SK-N-DZ (cell line): ENCODE results near the gene BCL2. TPM values are rescaled to one million over a fixed set of nuclear protein-coding genes. Genes with fewer than 3 reads are reported as not detected.
A peak's percentile ranks its signal among the peaks of the same experiment; 100 is the strongest.
"Not testable (repeated sequence)": the region's sequence is repeated elsewhere in the genome, so short reads cannot be mapped to it uniquely, and the experiment has no call there.

Experiments
- DNase-seq: peaks from one replicate; pipeline ENCODE4 v3.0.0-alpha.2; 2015; ENCODE audit warnings: low spot score
- polyA plus RNA-seq, 2 experiments: library from polyadenylated mRNA; depleted of rRNA; stranded (reverse); fragments of >200 nt; gene quantifications; 2 replicates each; pipeline ENCODE4 v1.2.3, GENCODE V29; 2014

The BCL2 gene
- 16.1 and 17.4 TPM in 2 replicates for polyA plus RNA-seq (2014; cell fraction: cytosol; rRNA removed)
- polyA plus RNA-seq (2014; cell fraction: nucleus; rRNA removed) = 6.6 and 7.0 TPM in 2 replicates

GRCh38 chr18:63319383-63320122, at the start of gene BCL2:
Gene BCL2 (minus strand): TSS chr18:63319769.
- DNase-seq = no peak

- no peak for DNase-seq
These were observed 49.0 kb upstream of the BCL2 start for GRCh38 chr18:63368611-63369010.

- DNase-seq = peak; percentile 97
These were observed 47.7 kb upstream of the BCL2 start, which contains the start of gene KDSR for GRCh38 chr18:63367053-63367953. Gene KDSR (minus strand): TSS chr18:63367206. CDS start chr18:63367118, 88 bp downstream.

- peak; percentile 5 for DNase-seq
These were observed 46.9 kb upstream of the BCL2 start for GRCh38 chr18:63366213-63367052.

GRCh38 chr18:63365876-63366212, 46.3 kb upstream of the BCL2 start:
- no peak for DNase-seq

GRCh38 chr18:63363951-63364350, 44.4 kb upstream of the BCL2 start:
- DNase-seq = no peak

DNA sequence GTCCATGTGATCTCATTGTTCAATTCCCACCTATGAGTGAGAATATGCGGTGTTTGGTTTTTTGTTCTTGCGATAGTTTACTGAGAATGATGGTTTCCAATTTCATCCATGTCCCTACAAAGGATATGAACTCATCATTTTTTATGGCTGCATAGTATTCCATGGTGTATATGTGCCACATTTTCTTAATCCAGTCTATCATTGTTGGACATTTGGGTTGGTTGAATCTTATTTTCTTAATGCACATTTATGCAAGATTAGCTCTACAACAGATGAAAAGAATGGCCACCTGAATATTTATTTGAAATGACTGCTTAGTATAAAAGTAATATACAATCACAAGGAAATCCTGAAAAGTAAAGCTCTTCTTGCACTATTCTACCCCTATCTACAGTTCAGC, 43.9 kb upstream of the BCL2 start:
- DNase-seq = not testable (repeated sequence)

DNA sequence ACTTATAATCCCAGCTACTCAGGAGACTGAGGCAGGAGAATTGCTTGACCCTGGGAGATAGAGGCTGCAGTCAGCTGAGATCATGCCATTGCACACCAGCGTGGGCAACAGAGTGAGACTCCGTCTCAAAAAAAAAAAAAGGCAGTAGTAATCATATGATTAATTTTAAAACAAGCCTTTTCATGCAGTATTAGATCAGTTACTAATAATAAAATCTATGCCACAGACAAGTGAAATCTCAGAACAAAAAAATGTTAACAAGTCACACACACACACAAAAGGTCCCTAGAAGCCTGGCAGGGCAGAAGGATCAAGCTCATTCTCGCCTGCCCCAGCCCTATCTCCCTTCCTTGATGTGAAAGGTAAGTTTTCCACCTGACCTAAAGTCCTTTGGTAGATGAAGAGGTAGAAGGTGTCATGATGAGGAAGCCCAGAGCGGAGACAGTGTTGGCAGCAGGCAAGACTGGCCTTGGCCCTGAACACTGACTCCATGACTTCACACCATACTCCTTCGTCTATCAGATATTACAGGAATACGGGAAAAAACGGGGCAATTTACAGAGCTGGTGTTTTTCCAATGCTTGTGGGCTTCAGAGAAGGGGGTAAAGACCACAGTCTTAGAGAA, 36.8 kb upstream of the BCL2 start:
- no peak for DNase-seq

GRCh38 chr18:63350230-63350629, 30.7 kb upstream of the BCL2 start:
- DNase-seq = no peak

- no peak for DNase-seq
These were observed 29.1 kb upstream of the BCL2 start for GRCh38 chr18:63348508-63349136.

- no peak for DNase-seq
These were observed 27.1 kb upstream of the BCL2 start for GRCh38 chr18:63346480-63347183.

DNA sequence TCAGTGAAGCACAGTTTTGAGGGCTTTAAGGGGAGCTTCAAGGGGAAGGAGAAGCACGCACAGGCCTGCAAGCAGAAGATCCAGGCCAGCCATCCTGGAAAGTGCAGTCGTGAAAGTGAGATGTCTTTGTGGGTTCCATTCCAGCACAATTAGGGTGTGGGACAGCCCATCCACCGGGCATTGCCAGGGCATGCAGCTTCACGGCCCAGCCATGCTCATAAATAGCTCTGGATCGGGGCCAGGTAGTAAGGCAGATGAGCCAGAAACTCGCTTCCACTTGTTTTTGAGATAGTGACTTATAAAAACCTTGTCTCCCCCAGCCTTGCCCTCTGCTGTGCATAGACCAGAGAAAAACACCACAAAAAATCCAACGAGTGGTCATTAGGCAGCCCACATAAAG, 26.5 kb upstream of the BCL2 start:
- DNase-seq = no peak

GRCh38 chr18:63344918-63345317, 25.3 kb upstream of the BCL2 start:
- no peak for DNase-seq

DNA sequence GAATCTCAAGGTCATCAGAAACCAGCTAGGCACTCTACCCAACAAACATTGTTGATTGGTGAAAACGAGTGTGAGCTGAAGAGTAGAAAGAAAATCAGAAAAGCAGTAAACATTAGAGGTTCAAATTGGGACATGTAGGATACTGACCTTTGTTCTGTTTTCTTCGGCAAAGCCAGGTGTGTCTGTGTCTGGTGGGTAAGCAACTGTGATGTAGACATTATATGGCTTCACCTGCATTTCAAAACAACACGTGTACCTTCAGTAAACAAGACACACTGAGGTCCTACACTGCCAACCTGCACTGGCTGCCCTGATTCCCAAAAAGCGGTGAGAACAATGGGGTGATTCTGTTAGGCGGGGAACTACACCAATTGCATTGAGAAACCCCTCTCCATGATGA, 24.7 kb upstream of the BCL2 start:
- no peak for DNase-seq

DNA sequence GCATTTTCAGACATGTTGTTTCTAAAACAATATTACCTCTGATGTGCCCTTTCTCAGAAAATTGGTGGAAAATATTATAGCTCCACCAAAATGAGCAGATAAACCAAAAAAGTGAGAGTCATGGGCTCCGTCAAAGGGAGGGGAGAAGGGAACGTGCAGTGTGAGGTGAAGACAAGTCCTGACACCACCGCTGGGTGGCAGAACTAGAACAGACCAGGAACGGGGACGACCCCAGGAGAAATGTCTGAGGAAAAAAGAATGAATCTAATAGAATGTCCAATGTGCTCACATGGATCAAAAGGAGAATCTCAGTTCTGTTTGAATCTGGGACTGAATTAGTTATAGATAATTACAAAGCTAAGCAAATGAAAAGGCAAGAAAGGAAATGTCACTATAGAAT, 22.6 kb upstream of the BCL2 start:
- DNase-seq = peak; percentile 29

- peak; percentile 24 for DNase-seq
These were observed 20.4 kb upstream of the BCL2 start for GRCh38 chr18:63339920-63340484.

DNA sequence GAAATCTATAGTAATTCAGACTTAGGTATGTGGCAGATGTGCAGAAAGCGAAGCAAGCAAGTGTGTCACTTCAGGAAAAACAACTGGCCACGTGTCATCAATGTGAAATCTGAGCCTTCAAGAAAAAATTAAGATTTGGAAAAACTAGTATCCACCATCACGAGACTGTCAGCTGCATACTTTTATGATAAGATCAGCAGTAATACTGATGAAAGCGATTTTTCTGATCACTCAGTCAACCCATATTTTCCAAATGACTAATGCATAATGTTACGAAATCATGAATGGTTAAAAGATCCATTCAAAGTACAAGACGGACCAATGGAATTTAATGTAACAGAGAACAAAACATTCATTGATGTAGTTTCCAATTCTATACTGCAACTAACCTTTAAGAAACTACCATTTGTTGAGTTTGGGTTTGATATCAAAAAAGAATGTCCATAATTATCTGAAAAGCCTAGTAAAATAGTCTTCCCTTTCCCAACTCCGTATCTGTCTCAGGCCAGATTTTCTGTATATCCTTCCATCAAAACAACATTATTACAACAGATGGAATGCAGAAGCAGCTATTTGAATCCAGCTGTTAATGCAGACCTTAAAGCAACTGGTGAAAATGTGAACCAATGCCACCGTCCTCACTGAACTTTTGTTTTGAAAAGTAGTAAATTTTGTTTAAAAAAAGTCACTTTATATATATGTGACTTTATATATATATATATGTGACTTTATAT, 17.0 kb upstream of the BCL2 start:
- no peak for DNase-seq

DNA sequence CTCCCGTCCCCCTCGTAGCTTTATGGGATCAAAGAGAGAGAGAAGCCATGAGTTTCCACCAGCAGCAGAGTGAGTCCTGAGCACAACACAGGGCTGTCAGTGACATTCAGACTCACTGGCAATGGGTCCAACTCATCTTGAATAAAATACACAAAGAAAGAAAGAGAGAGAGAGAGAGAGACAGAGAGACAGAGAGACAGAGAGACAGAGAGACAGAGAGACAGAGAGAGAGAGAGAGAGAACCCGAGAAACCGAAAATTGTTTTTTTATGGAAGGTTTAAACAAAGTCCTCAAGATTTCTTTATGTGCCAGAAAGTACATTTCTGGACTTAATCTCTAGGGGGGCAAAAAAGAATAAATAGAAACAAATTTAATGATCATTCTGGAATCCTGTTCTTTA, 11.5 kb upstream of the BCL2 start:
- DNase-seq = no peak
